Natural killer cell treated with Interleukin-12 subunit alpha and Interleukin-12 subunit beta and Interleukin-15 and Interleukin-18, amount 100 ng/mL, for 72 hours (primary cell): ENCODE data around the gene BEST2. TPM values are rescaled to one million over a fixed set of nuclear protein-coding genes. Genes with fewer than 3 reads are reported as not detected.
"Not testable (repeated sequence)": the region's sequence is repeated elsewhere in the genome, so short reads cannot be mapped to it uniquely, and the experiment has no call there.

Source experiments
- ATAC-seq, 2 donors: fragments of 150-1000 bp; cut with Tn5 transposase in 1 of 2; sonication (Bioruptor Pico), chemical (Tn5 transposase) in 1 of 2; 2 replicates each; pipeline ENCODE4 v1.10.0; 2021
- DNase-seq: peaks from one replicate; pipeline ENCODE4 v3.0.0; 2022; ENCODE audit warnings: low spot score
- H3K27ac Mint-ChIP-seq, 2 donors: 1 replicate in 1 of 2; 2 replicates in 1 of 2; pipeline ENCODE4 v1.8.0; 2022; ENCODE audit warnings: mixed read lengths in 2 of 2, mild to moderate bottlenecking in 1 of 2, moderate library complexity in 1 of 2
- H3K27me3 Mint-ChIP-seq, 2 donors: 1 replicate in 1 of 2; 2 replicates in 1 of 2; pipeline ENCODE4 v1.8.0; 2022; ENCODE audit warnings: mixed read lengths in 2 of 2
- H3K36me3 Mint-ChIP-seq: one replicate; pipeline ENCODE4 v1.8.0; 2022; ENCODE audit warnings: mixed read lengths
- H3K4me1 Mint-ChIP-seq, 2 donors: 1 replicate in 1 of 2; 2 replicates in 1 of 2; pipeline ENCODE4 v1.8.0; 2022; ENCODE audit warnings: low read depth in 2 of 2, mixed read lengths in 2 of 2, mild to moderate bottlenecking in 1 of 2
- H3K4me3 Mint-ChIP-seq: one replicate; pipeline ENCODE4 v1.8.0; 2022; ENCODE audit warnings: mixed read lengths
- H3K9me3 Mint-ChIP-seq: 2 replicates; pipeline ENCODE4 v1.8.0; 2022; ENCODE audit warnings: mixed read lengths
- total RNA-seq, 2 donors: library from RNA; stranded (reverse); gene quantifications; one replicate each; pipeline ENCODE4 v1.2.3, GENCODE V29; 2022

The BEST2 gene
- total RNA-seq, 2 donors from 2014 or later: not detected

DNA sequence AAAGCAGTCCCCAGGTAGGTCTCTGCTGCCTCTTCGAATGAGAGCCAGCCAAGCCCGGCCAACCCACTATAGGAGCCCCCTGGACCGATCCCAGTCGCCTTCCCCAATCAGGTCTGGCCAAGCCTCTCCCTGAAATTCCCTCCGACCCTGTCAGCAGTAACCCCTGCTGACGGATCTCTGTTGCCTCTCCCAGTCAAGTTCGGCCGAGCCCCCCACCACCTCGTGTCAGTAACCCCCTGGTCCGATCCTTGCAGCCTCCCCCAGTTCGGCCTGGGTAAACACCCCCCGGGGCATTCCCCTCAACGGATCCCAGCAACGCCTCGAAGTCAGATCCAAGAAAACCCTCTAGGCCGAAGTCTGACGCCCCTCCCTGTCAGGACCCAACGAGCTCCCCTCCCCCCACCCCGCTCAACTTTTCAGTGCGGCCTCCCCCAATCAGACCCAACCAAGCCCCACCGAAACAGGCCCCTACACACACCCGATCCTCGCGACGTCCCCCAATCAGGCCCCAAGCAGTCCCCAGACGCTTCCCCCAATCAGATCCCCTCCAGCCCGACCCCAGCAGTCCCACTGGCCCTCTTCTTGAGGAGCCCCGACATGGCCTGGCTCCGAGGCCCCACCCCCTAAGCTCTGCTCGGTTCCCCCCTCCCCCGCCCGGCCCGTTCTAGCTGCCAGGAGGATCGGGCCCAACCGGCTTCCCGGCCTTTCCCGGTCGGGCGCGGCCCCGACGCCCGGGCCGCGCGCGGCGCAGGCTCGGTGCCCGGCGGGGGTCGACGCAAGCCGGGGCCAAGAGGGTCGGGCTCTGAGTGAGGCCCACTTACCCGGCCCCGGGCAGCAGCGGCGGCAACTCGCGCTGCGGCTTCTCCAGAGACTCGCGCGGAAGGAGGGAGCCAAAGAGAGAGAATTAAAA lies 29.7 kb upstream of the BEST2 start:
- ATAC-seq (peak; percentile 69 to 72), DNase-seq (peak; percentile 76)
- Mint-ChIP-seq H3K4me1 (peaks cover 40 to 48% of the 10 kb centered on the region in 2 donors), H3K27me3 (no peaks in the 10 kb centered on the region), H3K4me3 (peak overlapping the region; percentile 99), H3K9me3 (no peaks in the 10 kb centered on the region), H3K27ac (peak overlapping the region; percentile 94 to 97), H3K36me3 (peaks cover 13% of the 10 kb centered on the region)

DNA sequence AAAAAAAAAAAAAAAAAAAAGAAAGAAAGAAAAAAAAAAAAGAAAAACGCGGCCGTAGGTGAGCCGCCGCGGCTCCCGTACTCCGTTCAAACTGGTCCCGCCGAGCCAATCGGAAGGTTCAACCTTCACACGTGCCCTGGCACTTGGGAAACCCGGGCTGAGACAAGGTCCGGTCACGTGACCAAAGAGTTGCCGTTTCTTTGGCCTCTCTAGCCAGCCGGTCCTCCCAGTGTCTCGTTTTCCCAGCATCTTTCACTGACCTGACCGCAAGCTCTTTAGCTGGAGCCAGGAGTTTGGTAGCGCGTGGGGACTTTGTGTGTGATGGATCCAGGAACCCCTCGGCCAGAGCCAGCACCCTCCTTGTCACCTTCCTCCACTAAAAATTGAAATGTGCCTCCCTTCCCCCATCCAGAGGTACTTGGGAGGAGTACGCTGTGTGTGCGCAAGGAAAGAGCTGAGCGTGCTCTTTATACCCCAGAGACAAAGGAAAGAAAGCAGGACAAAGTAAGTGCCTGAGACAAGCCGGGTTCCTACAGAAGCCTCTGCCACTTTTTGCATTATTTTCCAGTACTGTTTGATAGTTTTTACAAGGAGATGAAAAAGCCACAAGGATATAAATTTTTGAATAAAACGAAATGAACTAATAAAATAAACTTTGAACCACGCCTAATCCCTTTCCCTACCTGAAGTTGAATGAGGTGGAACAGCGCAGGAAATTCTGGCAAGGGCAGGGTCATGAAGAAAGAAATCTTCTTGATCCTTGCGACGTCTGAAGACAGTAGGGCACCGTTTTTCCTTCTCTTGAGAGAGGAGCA lies 28.8 kb upstream of the BEST2 start:
- H3K36me3 Mint-ChIP-seq: peaks cover 13% of the 10 kb centered on the region
- H3K27me3 Mint-ChIP-seq: no peaks in the 10 kb centered on the region
- peak overlapping the region; percentile 99 for H3K4me3 Mint-ChIP-seq

GRCh38 chr19:12723381-12723640 lies 28.3 kb upstream of the BEST2 start:
- peak overlapping the region; percentile 99 for H3K4me3 Mint-ChIP-seq
- peaks cover 40 to 48% of the 10 kb centered on the region in 2 donors for H3K4me1 Mint-ChIP-seq
- peaks cover 13% of the 10 kb centered on the region for H3K36me3 Mint-ChIP-seq
- ATAC-seq (no peak), DNase-seq (no peak)
- H3K9me3 Mint-ChIP-seq: no peaks in the 10 kb centered on the region
- H3K27me3 Mint-ChIP-seq: no peaks in the 10 kb centered on the region
- H3K27ac Mint-ChIP-seq: peak overlapping the region; percentile 94 to 97

More for the DNA sequence above, 28.8 kb upstream of the BEST2 start:
- peak; percentile 96 for DNase-seq
- peak; percentile 92 to 95 for ATAC-seq
- H3K4me1 Mint-ChIP-seq: peaks cover 40 to 48% of the 10 kb centered on the region in 2 donors
- peak overlapping the region; percentile 94 to 97 for H3K27ac Mint-ChIP-seq
- H3K9me3 Mint-ChIP-seq: no peaks in the 10 kb centered on the region

DNA sequence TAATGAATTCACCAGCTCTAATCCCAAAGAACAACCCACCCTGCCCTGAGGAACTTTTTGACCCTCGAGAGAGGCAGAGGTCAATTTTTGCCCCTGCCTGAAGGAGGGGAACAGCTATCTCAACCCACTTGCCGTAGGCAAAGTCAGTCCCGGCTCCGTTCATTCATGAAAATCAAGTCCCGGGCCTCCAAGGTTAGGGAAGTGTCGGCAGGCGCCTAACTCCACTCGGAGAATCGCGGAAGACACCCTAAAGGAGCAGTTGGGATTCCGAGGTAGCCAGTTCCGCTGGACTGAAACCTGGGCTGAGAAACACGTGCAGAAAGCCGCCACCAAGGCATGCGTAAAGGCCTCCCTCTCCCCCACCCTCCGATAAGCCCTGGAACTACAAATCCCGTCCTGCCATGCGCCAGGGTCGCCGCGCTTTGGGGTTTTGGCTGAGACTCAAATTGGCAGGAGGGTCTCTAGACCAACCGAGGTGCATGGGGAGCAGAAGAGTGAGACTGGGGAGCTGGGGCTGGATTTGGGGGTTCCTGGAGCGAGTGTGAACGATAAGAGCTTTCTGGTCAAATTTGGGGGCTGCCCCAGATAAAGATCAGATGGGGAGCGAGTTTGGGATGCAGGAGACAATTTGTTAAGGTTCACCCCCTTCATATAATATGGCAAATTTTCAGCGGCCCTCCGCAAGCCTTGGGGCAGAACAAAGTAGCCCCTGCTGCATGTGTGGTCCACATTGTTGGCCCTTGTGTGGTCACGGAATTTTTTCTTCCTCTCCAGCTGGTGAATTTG lies 27.8 kb upstream of the BEST2 start, which contains the start of gene TNPO2:
TSS of gene TNPO2 (minus strand) at position 292 of the 786 bp plus-strand sequence. CDS start 2,955 bp downstream, outside the sequence.
- ATAC-seq (peak; percentile 51 to 54), DNase-seq (no peak)
- H3K9me3 Mint-ChIP-seq: no peaks in the 10 kb centered on the region
- no peaks in the 10 kb centered on the region for H3K27me3 Mint-ChIP-seq
- peaks cover 37 to 44% of the 10 kb centered on the region in 2 donors for H3K4me1 Mint-ChIP-seq
- H3K4me3 Mint-ChIP-seq: peak within 1 kb of the TSS; percentile 99
- peak within 1 kb of the TSS; percentile 94 to 97 for H3K27ac Mint-ChIP-seq
- peaks cover 13% of the 10 kb centered on the region for H3K36me3 Mint-ChIP-seq

DNA sequence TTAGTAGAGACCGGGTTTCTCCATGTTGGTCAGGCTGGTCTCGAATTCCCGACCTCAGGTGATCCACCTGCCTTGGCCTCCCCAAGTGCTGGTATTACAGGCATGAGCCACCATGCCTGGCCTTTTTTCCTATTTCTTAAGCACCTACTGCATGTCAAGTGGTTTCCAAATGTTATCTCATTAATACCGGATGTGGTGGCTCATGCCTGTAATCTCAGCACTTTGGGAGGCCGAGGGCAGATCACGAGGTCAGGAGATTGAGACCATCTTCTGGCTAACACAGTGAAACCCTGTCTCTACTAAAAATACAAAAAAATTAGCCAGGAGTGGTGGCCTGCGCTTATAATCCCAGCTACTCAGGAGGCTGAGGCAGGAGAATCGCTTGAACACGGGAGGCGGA lies 26.0 kb upstream of the BEST2 start:
- H3K36me3 Mint-ChIP-seq: peaks cover 20% of the 10 kb centered on the region
- not testable (repeated sequence) for H3K27me3 Mint-ChIP-seq, H3K4me3 Mint-ChIP-seq, H3K27ac Mint-ChIP-seq, H3K9me3 Mint-ChIP-seq, DNase-seq, ATAC-seq
- peaks cover 39 to 46% of the 10 kb centered on the region in 2 donors for H3K4me1 Mint-ChIP-seq

DNA sequence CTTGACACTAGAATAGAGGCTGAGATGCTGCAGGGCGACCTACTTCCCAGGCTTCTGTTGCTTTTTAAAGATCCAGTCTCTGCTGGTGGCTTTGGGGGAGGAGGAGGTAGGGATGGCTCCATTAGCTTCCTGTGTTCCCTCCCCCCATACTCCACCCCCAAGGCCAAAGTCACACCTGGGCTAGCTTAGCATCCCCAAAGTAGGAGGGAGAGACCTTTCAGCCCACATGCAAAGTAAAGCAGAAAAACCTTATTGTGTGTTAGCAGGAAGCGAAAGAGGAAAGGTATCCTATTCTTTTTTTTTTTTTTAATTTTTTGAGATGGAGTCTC lies 24.6 kb upstream of the BEST2 start:
- Mint-ChIP-seq H3K36me3 (peaks cover 13% of the 10 kb centered on the region), H3K27me3 (no peaks in the 10 kb centered on the region), H3K9me3 (no peaks in the 10 kb centered on the region), H3K4me3 (no peak overlapping the region), H3K4me1 (peaks cover 33 to 36% of the 10 kb centered on the region in 2 donors), H3K27ac (no peak overlapping the region)
- ATAC-seq: no peak
- no peak for DNase-seq

GRCh38 chr19:12727745-12728433 lies 23.7 kb upstream of the BEST2 start:
- Mint-ChIP-seq H3K36me3 (peaks cover 12% of the 10 kb centered on the region), H3K4me1 (peaks cover 35 to 40% of the 10 kb centered on the region in 2 donors), H3K9me3 (no peaks in the 10 kb centered on the region), H3K27ac (no peak overlapping the region), H3K4me3 (no peak overlapping the region), H3K27me3 (no peaks in the 10 kb centered on the region)
- ATAC-seq (no peak), DNase-seq (no peak)

GRCh38 chr19:12730064-12730463 lies 21.5 kb upstream of the BEST2 start:
- ATAC-seq: no peak
- no peaks in the 10 kb centered on the region for H3K27me3 Mint-ChIP-seq
- DNase-seq: no peak
- no peak overlapping the region for H3K4me3 Mint-ChIP-seq
- peak overlapping the region; percentile 26 to 57 for H3K27ac Mint-ChIP-seq
- H3K36me3 Mint-ChIP-seq: peaks cover 20% of the 10 kb centered on the region
- peaks cover 30 to 34% of the 10 kb centered on the region in 2 donors for H3K4me1 Mint-ChIP-seq
- no peaks in the 10 kb centered on the region for H3K9me3 Mint-ChIP-seq

DNA sequence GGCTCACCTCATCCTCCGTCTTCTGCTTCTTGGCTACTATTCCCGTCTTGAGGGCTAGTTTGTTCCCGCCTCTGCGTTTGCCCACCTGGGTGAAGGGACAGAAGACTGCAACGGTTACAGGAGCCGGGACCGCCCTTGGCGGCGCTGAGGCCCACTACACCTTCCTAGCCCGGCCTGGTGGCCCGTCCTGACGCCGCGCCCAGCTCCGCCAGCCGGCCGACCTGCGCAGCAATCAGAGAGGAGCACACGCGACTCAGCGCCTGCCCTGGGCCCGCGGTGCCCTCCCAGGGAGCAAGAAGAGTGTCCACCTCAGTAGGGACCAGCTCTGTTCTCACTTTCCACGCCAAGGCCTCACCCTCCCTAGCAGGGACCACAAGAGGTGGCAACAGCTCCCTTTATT lies 20.3 kb upstream of the BEST2 start:
- Mint-ChIP-seq H3K27me3 (no peaks in the 10 kb centered on the region), H3K4me3 (no peak overlapping the region), H3K27ac (no peak overlapping the region), H3K4me1 (peaks cover 34% of the 10 kb centered on the region in 2 donors), H3K9me3 (no peaks in the 10 kb centered on the region), H3K36me3 (peaks cover 19% of the 10 kb centered on the region)
- ATAC-seq (no peak), DNase-seq (no peak)

DNA sequence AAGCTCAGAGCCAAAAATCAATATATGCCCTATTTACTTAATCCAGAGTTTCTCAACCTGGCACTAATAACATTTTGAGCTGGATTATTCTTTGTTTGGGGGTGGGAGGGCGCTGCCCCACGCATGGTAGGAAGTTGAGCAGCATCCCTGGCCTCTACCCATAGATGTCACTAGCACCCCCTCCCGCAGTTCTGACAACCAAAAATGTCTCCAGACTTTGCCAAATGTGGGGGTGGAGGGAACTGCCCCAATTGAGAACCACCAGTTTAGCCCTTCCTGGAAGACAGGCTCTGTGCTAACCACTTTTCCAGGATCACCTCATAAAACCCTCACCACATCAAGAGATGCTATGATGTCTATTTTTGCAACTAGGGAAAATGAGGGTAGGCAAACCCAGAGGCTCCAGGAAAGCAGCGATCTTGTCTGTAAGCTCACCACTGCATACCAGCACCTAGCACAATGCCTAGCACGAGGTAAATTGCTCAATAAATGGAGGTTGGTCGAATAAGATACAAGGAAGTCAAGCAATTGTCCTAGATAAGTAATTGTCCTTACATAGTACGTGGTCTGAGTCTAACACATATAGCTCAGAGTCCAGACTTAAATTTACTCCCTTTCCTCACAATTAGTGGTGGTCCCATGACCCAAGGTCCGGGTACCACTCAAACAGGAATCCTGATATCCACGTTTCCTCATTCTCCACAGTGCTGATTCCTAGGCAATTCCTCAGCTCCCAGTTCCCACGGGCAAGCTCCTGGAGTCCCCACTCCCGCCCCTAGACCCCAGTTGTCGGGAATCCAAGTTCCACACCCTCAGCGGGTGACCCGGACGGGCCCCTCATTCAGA lies 18.0 kb upstream of the BEST2 start:
- H3K27ac Mint-ChIP-seq: peak overlapping the region; percentile 86 to 91
- peaks cover 48 to 49% of the 10 kb centered on the region in 2 donors for H3K4me1 Mint-ChIP-seq
- no peak for ATAC-seq

GRCh38 chr19:12736995-12737834 lies 14.4 kb upstream of the BEST2 start, which contains the start of gene GET3:
TSS of gene GET3 (plus strand) at chr19:12737497. CDS start at chr19:12737506, 9 bp downstream.
- H3K4me1 Mint-ChIP-seq: peaks cover 41 to 42% of the 10 kb centered on the region in 2 donors
- DNase-seq (peak; percentile 86), ATAC-seq (peak; percentile 89)
- H3K4me3 Mint-ChIP-seq: peak within 1 kb of the TSS; percentile 84
- no peaks in the 10 kb centered on the region for H3K9me3 Mint-ChIP-seq
- H3K27ac Mint-ChIP-seq: peak within 1 kb of the TSS; percentile 95 to 97
- no peaks in the 10 kb centered on the region for H3K27me3 Mint-ChIP-seq
- peaks cover 13% of the 10 kb centered on the region for H3K36me3 Mint-ChIP-seq

More for the DNA sequence above, 18.0 kb upstream of the BEST2 start:
- Mint-ChIP-seq H3K4me3 (peak overlapping the region; percentile 97), H3K36me3 (peaks cover 16% of the 10 kb centered on the region), H3K9me3 (no peaks in the 10 kb centered on the region), H3K27me3 (no peaks in the 10 kb centered on the region)
- peak; percentile 70 for DNase-seq
